Measurements from ENCODE around the gene NDUFS5.
"Not testable (repeated sequence)": the region's sequence is repeated elsewhere in the genome, so short reads cannot be mapped to it uniquely, and the experiment has no call there.

The NDUFS5 gene

DNA sequence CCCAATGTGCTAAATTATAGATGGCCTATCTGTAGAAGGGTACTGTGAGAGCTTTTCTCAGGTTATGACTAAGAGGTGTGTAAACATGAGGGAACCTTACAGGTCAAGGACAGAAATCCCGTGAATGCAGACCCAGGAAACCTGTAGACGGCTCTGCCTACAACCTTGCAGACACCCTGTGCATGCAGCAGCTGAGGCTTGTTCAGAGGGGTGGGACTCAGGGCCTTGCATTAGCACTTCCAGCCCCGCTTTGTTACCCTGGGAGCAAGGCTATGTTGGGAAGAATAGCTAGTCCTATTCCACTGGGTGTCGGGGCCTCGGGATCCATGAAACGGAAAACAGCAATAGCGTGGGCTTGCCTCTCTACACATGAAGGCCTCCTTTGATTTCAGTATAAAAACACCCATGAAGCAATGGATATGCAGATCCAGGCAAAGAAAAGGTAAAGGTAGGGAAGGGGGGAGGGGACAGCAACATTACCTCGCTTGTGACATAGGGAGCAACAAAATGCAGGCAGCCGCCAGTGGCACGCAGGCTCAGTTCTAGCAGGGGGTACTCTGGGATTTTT, 9.5 kb upstream of the NDUFS5 start:
- no peak for DNase-seq

DNA sequence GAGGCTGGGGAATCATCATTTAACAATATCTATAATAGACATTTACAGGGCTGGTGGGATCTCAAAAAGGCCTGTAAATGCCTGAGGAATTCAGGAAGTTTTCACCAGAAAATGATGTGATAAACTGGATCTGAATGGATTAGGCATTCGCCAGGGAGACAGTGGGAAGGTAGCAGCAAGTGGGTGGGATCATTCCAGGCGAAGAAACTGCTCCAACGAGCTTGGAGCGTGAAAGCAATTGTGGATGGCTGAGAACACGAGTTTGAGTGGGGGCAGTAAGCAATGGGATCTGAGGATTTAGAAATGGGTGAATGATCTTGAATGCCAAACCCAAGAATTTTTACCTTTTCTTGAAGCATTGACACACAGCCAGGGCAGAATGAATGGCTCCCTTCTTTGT, 8.9 kb upstream of the NDUFS5 start:
- DNase-seq, result no peak

DNA sequence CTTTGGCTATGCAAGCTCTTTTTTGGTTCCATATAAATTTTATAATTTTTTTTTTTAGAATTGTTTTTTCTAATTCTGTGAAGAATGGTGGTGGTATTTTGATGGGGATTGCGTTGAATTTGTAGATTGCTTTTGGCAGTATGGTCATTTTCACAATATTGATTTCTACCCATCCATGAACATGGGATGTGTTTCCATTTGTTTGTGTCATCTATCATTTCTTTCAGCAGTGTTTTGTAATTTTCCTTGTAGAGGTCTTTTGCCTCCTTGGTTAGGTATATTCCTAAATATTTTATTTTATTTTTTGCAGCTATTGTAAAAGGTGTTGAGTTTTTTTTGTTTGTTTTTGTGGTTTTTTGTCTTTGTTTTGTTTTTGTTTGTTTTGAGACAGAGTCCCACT, 5.7 kb upstream of the NDUFS5 start:
- DNase-seq, result not testable (repeated sequence)

DNA sequence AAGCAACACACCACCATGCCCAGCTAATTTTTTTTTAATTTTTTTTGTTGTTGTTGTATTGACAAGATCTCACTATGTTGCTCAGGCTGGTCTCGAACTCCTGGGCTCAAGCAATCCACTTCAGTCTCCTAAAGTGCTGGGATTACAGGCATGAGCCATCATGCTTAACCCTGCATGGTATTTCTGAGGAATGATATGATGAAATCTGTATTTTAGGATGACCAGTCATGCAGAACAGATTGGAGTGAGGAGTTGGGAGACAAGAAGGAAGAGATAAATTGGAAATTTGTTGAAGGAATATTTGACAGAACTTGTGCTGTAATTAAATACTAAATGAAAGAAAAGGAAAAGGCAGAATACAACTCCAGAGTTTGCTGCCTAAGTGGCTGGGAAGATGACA, 4.7 kb upstream of the NDUFS5 start:
- DNase-seq, result no peak

DNA sequence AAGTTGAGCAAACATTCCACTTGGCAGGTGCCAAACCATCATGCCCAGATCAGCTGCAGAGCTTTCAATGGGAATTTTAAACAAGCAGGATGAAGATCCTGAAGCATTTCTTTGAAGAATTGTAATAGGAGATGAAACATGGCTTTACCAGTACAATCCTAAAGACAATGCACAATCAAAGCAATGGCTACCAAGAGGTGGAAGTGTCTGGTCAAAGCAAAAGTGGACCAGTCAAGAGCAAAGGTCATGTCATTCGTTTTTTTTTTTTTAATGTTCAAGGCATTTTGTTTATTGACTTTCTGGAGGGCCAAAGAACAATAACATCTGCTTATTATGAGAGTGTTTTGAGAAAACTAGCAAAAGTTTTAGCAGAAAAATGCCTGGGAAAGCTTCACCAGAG, 3.0 kb upstream of the NDUFS5 start:
- DNase-seq, result no peak

DNA sequence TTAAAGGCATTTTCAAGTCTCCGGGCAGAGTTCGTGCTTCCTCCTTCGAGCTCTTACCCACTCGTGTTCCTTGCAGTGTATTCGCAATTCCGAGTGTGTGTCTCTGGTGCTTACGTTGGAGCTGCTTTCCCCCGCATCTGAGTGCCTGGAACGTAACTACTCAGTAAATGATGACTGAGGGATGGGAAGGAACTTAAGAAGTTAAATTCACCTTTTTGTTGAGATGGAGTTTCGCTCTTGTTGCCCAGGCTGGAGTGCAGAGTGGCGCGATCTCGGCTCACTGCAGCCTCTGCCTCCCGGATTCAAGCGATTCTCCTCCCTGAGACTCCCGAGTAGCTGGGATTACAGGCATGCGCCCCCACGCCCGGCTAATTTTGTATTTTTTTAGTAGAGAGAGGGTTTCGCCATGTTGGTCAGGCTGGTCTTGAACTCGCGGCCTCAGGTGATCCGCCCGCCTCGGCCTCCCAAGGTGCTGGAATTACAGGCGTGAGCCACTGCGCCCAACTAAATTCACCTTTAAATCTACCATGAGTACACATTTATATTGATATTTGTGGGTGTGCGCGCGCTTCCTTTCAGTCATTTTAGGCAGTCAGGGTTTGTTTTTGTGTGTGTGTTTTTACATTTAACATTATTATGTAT, 837 bp downstream of the NDUFS5 start:
- DNase-seq, result peak in 1 of 5 experiments; percentile 20

DNA sequence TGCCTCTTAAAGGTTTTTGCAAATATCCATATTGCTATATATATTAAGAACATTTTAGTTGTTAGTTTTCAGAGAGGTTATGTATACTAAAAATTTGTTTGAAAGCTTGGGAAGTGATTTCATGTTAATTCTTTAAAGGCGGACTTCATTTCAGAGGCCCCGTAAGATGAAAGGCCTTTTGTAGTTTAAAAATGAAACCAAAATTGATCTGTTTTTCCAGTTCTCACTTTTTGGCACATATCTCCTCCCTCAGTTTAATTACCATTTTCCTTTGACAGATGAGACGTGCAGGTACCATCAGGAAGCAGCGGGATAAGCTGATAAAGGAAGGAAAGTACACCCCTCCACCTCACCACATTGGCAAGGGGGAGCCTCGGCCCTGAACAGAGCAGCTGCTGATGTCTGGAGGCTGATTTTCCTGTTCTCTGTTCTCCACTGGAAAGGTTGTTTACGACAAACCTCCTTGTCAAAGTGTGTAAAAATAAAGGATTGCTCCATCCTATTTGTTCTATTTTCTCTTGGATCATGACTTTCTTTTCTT, 8.0 kb downstream of the NDUFS5 start:
- DNase-seq, result peak in 1 of 5 experiments; percentile 33

DNA sequence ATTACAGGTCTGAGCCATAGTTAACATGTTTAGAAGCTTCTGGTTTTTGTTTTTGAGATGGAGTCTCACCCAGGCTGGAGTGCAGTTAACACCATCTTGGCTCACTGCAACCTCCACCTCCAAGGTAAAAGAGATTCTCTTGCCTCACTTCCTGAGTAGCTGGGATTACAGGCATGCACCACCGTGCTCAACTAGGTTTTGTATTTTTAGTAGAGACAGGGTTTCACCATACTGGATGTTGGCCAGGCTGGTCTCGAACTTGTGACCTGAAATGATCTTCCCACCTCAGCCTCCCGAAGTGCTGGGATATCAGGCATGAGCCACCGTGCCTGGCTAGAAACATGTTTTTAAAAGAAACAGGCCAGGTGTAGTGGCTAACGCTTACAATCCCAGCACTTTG, 10.5 kb downstream of the NDUFS5 start:
- DNase-seq, result no peak

DNA sequence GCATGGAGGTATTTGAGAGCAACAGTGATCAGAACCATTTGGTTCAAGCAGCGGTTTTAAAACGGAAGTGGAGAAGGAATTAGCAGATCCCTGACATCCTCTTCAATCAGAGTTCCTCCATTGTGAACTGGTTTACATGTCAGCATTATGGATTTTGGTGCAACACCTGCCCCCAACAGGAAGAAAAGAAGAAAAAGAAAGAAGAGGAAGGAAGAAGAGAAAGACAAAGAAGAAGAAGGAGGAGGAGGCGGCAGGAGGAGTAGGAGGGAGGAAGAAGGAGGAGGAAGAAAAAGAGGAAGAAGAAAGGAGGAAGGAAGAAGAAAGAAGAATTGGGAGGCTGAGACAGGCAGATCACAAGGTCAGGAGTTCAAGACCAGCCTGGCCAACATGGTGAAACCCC, 17.4 kb downstream of the NDUFS5 start:
- no peak for DNase-seq

DNA sequence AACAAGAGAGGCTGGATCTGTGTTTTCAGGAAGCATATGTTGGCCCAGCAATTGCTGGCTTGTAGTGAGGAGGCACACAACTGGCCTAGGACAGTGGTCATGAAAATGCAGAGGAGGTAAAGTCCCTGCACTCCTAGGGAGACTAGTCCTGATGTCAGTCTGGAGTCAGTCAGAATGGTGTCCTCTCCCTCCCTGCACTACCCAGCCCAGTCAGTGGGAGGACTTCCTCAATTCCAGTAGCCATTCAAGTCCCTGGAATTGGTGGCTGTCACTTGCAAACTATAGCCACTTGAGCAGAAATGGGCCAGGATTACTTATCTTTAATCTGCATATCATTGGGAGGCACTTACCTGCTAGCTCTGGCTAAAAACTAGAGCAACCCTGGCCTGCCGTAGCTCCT, 18.6 kb downstream of the NDUFS5 start:
- no peak for DNase-seq

DNA sequence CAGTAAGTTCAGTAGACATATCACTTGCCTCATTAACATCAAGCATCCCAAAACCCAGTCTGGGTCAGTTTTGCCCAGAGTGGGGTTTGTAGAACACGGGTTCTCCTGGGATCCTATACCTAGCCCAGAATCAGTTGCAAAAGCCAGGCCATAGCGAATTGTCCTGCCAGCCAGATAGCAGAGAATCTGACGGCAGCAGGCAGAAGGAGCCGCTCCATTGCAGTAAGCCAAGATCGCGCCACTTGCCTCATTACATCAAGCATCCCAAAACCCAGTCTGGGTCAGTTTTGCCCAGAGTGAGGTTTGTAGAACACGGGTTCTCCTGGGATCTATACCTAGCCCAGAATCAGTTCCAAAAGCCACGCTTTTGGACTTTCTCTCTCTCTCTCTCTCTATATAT, 19.1 kb downstream of the NDUFS5 start:
- DNase-seq, result no peak

DNA sequence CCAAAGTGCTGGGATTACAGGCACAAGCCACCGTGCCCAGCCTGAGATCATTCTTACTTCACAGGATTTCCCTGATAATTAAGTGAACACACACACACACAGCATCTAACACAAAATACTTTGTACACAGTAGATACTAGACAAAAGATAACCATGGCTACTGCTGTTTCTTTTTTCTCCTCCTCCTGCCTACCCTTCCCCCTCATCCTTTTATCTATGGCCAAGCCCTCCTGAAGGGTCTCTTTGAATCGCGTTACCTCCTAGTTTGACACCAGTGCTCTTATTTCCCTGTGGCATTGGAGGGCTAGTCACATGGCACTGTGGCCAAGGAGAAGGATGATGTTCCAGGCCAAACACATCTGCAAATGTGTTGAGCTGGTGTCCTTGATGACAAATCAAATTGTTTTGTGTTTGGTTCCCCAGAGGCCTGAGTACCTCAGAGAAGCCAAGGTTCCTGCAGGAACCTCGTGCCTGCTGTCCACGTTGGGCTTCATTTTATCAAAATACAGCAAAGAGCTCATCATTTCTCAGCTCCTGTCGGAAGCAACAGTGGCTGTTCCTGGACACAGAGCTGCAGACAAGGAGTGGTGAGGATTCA, 20.6 kb downstream of the NDUFS5 start:
- DNase-seq, result no peak

DNA sequence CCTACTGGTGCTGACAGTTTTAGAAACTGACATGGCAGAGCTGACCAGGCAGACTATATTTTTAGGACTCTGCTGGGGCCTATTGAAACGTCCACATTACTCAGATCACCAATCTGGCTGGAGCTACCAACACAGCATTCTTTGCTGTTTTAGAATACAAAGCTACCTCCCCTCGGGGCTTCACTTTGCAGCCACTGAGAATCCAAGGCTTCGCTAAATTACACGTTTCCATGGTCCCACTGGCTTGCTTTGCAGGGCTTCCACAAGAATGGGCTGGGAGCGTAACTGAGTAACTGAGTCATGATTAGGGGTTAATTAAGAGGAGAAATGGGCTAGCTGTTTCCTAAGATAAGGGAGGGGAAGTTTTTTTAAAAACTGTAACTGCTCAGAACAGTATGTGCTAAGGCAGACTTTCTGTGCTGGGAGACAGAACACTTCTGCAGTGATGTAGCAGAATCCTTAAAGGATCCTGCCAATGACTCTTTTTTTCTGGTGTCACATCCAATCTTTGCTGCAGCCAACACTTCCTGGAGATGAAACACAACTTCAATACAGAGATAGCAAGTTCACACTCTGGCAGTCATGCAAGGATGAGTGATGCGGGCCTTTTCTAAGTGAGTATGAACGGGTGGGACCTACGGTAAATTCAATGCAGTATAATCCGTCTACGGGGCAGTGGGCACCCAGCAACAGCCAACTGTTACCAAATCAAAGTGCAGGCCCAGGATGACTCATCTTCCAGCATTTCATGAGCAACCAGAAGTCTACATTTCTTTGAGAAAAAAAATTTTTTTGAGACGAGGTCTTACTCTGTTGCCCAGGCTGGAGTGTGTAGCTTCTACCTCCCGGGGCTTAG, 21.5 kb downstream of the NDUFS5 start:
- peak in 1 of 5 experiments; percentile 16 for DNase-seq

DNA sequence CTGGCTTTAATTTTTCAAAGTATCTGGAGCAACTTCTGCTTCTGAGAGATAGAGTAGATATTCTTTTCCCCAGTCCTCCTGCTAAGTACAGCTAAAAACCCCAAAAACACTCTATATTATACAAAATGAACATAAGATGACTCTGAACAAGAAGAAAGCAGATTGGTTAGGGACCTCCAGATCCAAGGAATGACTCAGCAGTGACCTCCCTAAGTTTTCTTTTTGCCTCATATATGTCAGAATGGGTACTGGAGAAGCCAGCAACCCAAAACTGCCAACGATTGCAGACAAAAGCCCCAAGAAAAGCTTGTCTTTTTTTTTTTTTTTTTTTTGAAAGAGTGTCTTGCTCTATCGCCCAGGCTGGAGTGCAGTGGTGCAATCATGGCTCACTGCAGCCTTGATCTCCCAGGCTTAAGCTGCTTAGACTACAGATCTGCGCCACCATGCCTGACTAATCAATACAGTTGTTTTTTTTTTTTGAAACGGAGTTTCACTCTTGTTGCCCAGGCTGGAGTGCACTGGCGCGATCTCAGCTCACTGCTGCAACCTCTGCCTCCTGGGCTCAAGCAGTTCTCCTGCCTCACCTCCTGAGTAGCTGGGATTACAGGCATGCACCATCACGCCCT, 22.7 kb downstream of the NDUFS5 start:
- DNase-seq, result no peak

DNA sequence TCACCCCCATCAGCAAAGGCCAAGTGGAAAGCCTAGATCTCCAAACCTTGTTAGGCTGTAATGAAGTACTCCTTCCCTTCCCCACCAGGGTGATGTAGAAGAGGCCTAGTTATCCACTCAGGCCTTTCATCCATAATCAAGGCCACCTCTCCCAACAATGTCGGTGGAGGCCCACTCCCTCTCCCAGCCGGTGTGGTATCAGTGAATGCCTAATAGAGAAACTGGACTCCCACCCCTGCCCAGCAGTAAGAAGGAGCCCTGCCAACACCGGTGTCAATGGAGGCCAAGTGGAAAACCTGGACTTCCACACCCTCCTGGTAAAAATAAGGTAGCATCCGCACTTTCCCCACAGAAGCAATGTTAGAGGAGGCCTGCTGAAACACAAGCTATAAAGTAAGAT, 23.9 kb downstream of the NDUFS5 start:
- DNase-seq, result no peak

DNA sequence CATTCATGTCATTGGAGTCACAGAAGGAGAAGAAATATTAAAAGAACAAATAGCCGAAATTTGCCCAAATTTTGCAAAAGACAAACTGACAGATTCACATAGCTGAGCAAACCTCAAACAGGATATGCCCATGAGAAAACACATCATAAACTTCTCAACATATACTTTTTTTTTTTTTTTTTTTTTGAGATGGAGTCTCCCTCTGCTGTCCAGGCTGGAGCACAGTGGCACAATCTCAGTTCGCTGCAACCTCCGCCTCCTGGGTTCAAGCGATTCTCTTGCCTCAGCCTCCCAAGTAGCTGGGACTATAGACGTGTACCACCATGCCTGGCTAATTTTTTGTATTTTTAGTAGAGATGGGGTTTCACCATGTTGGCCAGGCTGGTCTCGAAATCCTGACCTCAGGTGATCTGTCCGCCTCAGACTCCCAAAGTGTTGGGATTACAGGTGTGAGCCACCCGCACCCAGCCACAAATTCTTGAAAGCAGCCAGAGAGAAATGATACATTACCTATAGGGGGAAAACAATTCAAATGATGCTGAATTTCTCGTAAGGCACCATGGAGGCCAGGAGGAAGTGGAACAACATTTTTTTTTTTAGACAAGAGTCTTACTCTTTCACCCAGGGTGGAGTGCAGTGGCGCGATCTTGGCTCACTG, 25.2 kb downstream of the NDUFS5 start:
- DNase-seq, result peak in 1 of 5 experiments; percentile 22

DNA sequence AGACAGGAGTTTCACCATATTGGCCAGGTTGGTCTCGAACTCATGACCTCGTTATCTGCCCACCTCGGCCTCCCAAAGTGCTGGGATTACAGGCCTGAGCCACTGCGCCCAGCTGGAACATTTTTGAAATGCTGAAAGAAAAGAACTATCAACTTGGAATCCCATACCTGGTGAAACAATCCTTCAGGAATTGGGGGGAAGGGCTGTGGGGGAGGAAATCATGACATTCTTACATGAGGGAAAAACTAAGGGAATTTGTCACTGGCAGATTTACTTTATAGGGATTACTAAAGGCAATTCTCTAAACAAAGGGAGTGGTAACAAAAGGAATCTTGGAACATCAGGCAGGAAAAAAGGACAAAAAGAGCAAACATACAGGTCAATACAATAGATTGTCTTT, 25.8 kb downstream of the NDUFS5 start:
- DNase-seq, result no peak

DNA sequence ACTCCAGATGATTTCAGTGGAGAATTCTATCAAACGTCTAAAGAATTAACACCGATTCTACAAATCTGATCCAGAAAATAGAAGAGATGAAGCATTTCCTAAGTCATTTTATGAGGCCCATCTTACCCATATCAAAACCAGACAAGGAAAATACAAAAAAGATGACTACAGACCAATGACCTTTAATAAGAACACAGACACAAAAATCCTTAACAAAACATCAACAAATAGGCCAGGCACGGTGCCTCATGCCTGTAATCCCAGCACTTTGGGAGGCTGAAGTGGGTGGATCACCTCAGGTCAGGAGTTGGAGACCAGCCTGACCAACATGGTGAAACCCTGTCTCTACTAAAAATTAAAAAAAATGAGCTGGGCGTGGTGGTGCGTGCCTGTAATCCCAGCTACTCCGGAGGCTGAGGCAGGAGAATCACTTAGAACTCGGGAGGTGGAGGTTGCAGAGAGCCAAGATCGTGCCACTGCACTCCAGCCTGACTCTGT, 29.1 kb downstream of the NDUFS5 start:
- not testable (repeated sequence) for DNase-seq

DNA sequence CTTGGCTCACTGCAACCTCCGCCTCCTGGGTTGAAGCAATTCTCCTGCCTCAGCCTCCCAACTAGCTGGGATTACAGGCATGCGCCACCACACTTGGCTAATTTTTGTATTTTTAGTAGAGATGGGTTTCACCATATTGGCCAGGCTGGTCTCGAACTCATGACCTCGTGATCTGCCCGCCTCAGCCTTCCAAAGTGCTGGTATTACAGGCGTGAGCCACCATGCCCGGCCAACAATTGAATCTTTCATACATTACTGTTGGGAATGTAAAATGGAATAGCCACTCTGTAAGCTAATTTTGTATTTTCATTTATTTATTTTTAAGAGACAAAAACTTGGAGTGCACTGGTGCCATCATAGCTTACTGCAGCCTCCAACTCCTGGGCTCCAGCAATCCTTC, 35.4 kb downstream of the NDUFS5 start:
- not testable (repeated sequence) for DNase-seq

DNA sequence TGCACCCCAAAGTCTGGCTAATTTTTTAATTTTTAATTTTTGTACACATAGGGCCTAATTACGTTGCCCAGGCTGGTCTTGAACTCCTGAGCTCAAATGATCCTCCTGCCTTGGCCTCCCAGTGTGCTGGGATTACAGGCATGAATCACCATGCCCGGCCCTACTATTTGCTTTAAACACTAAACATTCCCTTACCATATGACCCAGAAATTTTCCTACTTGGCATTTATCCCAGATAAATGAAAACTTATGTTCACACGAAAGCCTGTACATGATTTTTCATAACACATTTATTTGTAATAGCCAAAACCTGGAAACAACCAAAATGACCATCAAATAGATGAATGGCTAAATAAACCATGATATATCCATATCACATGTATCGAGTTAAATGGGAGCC, 35.8 kb downstream of the NDUFS5 start:
- no peak for DNase-seq

DNA sequence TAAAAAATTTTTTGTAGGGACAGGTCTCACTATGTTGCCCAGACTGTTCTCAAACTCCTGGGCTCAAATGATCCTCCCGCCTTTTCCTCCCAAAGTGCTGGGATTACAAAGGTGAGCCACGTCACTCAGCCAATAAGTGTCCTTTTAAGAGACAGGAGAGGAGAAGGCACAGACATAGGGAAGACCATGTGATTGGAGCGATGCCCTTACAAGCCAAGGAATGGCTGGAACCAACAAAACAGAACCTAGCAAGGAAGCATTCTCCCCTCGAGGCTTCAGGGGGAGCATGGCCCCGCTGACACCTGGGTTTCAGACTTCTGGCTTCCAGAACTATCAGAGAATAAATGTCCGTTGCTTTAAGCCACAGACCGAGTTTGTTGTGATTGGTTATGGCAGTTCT, 37.0 kb downstream of the NDUFS5 start:
- DNase-seq, result no peak

DNA sequence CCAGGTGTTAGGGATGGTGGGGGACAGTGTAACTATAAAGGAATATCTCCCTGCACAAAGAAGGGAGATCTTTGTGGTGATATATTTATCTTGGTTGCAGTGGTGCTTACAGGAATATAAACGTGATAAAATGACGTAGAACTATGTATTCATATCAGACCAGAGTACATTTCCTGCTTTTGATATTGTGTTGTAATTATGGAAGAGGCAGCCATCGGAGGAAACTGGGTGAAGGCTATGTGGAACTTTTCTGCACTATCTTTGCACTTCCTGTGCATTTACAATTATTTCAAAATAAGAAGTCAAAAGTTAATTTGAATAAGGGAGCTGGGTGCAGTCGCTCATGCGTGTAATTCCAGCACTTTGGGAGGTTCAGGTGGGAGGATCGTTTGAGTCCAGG, 37.6 kb downstream of the NDUFS5 start:
- no peak for DNase-seq
